ENCODE measurements around the gene ZNF768. TPM values are rescaled to one million over a fixed set of nuclear protein-coding genes. Genes with fewer than 3 reads are reported as not detected.
"Not testable (repeated sequence)": the region's sequence is repeated elsewhere in the genome, so short reads cannot be mapped to it uniquely, and the experiment has no call there.

ZNF768 gene
- total RNA-seq, 4 donors from 2014 or later, result 27.4 to 44.9 (median 32.3) TPM

- TF ChIP-seq POLR2A (IDR thresholded peaks at IDR 0.05), result no peak
- Histone ChIP-seq H3K27ac (no peak overlapping the region), H3K4me1 (peaks cover 0 to 4% of the 10 kb centered on the region in 2 donors), H3K27me3 (no peaks in the 10 kb centered on the region), H3K4me3 (replicated peaks in 1 of 3) (no peak overlapping the region), H3K36me3 (no peaks in the 10 kb centered on the region), H3K9me3 (no peaks in the 10 kb centered on the region)
- DNase-seq, result no peak
- WGBS, 2 donors, result 94 to 96% methylated on average over 7 of the region's 7 CpGs
- intact Hi-C loops (cut with DNase I), result no loop called here
Observed at GRCh38 chr16:30485818-30486436, 40.4 kb downstream of the ZNF768 start.

- intact Hi-C loops (cut with DNase I), result no loop called here
Observed at GRCh38 chr16:30484887-30485286, 41.5 kb downstream of the ZNF768 start.

GRCh38 chr16:30482366-30482765 is 44.0 kb downstream of the ZNF768 start:
- H3K4me3 ChIP-seq (replicated peaks in 1 of 3), result no peak overlapping the region
- H3K27ac ChIP-seq, result no peak overlapping the region
- intact Hi-C loops (cut with DNase I), result no loop called here
- TF ChIP-seq POLR2A (IDR thresholded peaks at IDR 0.05) (no peak), CTCF (IDR thresholded peaks at IDR 0.05) (no peak)
- no peaks in the 10 kb centered on the region for H3K36me3 ChIP-seq
- H3K27me3 ChIP-seq, result no peaks in the 10 kb centered on the region
- H3K9me3 ChIP-seq, result no peaks in the 10 kb centered on the region
- no peak for DNase-seq
- 89 to 92% methylated on average over 3 of the region's 3 CpGs for WGBS, 2 donors
- no peaks in the 10 kb centered on the region for H3K4me1 ChIP-seq

More at GRCh38 chr16:30484887-30485286, 41.5 kb downstream of the ZNF768 start:
- no peak overlapping the region for H3K27ac ChIP-seq
- H3K36me3 ChIP-seq, result no peaks in the 10 kb centered on the region
- peaks cover 0 to 4% of the 10 kb centered on the region in 2 donors for H3K4me1 ChIP-seq
- H3K27me3 ChIP-seq, result no peaks in the 10 kb centered on the region
- H3K4me3 ChIP-seq (replicated peaks in 1 of 3), result no peak overlapping the region
- H3K9me3 ChIP-seq, result no peaks in the 10 kb centered on the region
- TF ChIP-seq POLR2A (IDR thresholded peaks at IDR 0.05) (no peak), CTCF (IDR thresholded peaks at IDR 0.05) (no peak)
- no peak for DNase-seq

GRCh38 chr16:30481381-30481780 is 45.0 kb downstream of the ZNF768 start:
- no peak for DNase-seq
- H3K27ac ChIP-seq, result no peak overlapping the region
- H3K4me1 ChIP-seq, result no peaks in the 10 kb centered on the region
- intact Hi-C loops (cut with DNase I), result no loop called here
- no peaks in the 10 kb centered on the region for H3K9me3 ChIP-seq
- no peak overlapping the region for H3K4me3 ChIP-seq (replicated peaks in 1 of 3)
- no peaks in the 10 kb centered on the region for H3K27me3 ChIP-seq
- 82 to 89% methylated on average over 5 of the region's 5 CpGs for WGBS, 2 donors
- no peaks in the 10 kb centered on the region for H3K36me3 ChIP-seq
- TF ChIP-seq CTCF (IDR thresholded peaks at IDR 0.05) (no peak), POLR2A (IDR thresholded peaks at IDR 0.05) (no peak)

GRCh38 chr16:30478766-30479478 is 47.4 kb downstream of the ZNF768 start:
- H3K36me3 ChIP-seq, result no peaks in the 10 kb centered on the region
- intact Hi-C loops (cut with DNase I), result no loop called here
- no peak for TF ChIP-seq POLR2A (IDR thresholded peaks at IDR 0.05)
- TF ChIP-seq CTCF (IDR thresholded peaks at IDR 0.05), result no peak
- H3K4me3 ChIP-seq (replicated peaks in 1 of 3), result no peak overlapping the region
- 87 to 88% methylated on average over 12 of the region's 12 CpGs for WGBS, 2 donors
- H3K27me3 ChIP-seq, result no peaks in the 10 kb centered on the region
- H3K4me1 ChIP-seq, result no peaks in the 10 kb centered on the region
- H3K9me3 ChIP-seq, result no peaks in the 10 kb centered on the region
- no peak for DNase-seq
- no peak overlapping the region for H3K27ac ChIP-seq

GRCh38 chr16:30477773-30478172 is 48.6 kb downstream of the ZNF768 start:
- H3K9me3 ChIP-seq; H3K4me1 ChIP-seq; H3K4me3 ChIP-seq (replicated peaks in 1 of 3); H3K27me3 ChIP-seq; H3K36me3 ChIP-seq; DNase-seq; intact Hi-C loops (cut with DNase I); H3K27ac ChIP-seq: not testable (repeated sequence)
- WGBS, 2 donors, result 83 to 86% methylated on average over 3 of the region's 3 CpGs

Data from thyroid gland (tissue), 4 donors.